Measurements from ENCODE around the gene VARS2.
"Not testable (repeated sequence)": the region's sequence is repeated elsewhere in the genome, so short reads cannot be mapped to it uniquely, and the experiment has no call there.

Gene VARS2

DNA sequence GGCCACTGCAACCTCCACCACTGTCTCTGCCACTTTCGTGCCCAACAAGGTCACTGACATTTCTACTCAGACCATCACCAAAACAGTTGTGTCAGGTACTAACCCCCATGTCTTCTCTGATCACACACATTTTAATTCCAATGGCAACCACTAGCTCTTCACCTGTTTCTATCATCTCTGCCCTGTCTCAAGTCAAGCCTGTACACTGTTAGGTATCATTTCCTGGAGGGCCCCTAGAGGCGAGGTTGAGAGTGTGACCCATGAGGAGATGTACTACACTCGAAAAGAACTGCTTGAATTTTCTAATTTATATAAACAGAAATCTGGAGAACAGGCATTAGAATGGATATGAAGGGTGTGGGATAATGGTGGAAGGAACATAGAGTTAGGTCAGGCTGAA lies 52.1 kb downstream of the VARS2 start:
- no peak for DNase-seq

- DNase-seq, result not testable (repeated sequence)
Measured at GRCh38 chr6:30969171-30969570, 55.1 kb downstream of the VARS2 start.

- no peak for DNase-seq
Measured at GRCh38 chr6:30970946-30971345, 56.9 kb downstream of the VARS2 start.

- no peak for DNase-seq
Measured at GRCh38 chr6:30972816-30973215, 58.8 kb downstream of the VARS2 start.

GRCh38 chr6:30974490-30975252 lies 60.6 kb downstream of the VARS2 start:
- no peak for DNase-seq

All from CD4-positive, alpha-beta T cell treated with Interleukin-10 for 1 hour (primary cell).